Activated CD4-positive, alpha-beta memory T cell treated with anti-CD3 and anti-CD28 coated beads, Interleukin-2, amount 10 ng/mL, durations not matched to agents 7 days and 5 days (primary cell): ENCODE results near the gene SPOCK1. TPM values are rescaled to one million over a fixed set of nuclear protein-coding genes. Genes with fewer than 3 reads are reported as not detected.

Source experiments
- CTCF ChIA-PET: fragments of 350-600 bp; sonication (Branson Sonifier 250); formaldehyde crosslinking; loops from one replicate; lab custom pipeline; 2021; ENCODE audit warnings: antibody characterized with exemption, inconsistent platforms; lab: Charles Lee
- POLR2A ChIA-PET: fragments of 350-600 bp; sonication (Branson Sonifier 250); formaldehyde crosslinking; loops from one replicate; lab custom pipeline; 2021; ENCODE audit warnings: antibody characterized with exemption; lab: Charles Lee
- DNase-seq: peaks from one replicate; pipeline ENCODE4 v3.0.0-alpha.2; 2020
- H3K27ac Mint-ChIP-seq: one replicate; pipeline ENCODE4 v1.8.0; 2021; ENCODE audit warnings: mild to moderate bottlenecking, mixed read lengths
- H3K27me3 Mint-ChIP-seq: one replicate; pipeline ENCODE4 v1.8.0; 2021; ENCODE audit warnings: mixed read lengths
- H3K36me3 Mint-ChIP-seq: one replicate; pipeline ENCODE4 v1.8.0; 2021; ENCODE audit warnings: low read depth, mixed read lengths
- H3K4me1 Mint-ChIP-seq: one replicate; pipeline ENCODE4 v1.8.0; 2021; ENCODE audit warnings: mixed read lengths
- H3K4me3 Mint-ChIP-seq: one replicate; pipeline ENCODE4 v1.8.0; 2021; ENCODE audit warnings: mild to moderate bottlenecking, mixed read lengths
- H3K9me3 Mint-ChIP-seq: one replicate; pipeline ENCODE4 v1.8.0; 2021; ENCODE audit warnings: mixed read lengths
- total RNA-seq, 2 experiments: library from RNA; stranded (reverse); gene quantifications; one replicate each; pipeline ENCODE4 v1.2.3, GENCODE V29; 2021

SPOCK1 gene
- total RNA-seq, 2 experiments from 2014 or later, result 0.73 to 0.86 TPM

- no peaks in the 10 kb centered on the region for H3K4me1 Mint-ChIP-seq
- no peak overlapping the region for H3K4me3 Mint-ChIP-seq
- H3K36me3 Mint-ChIP-seq, result no peaks in the 10 kb centered on the region
- H3K27me3 Mint-ChIP-seq, result peaks cover 2% of the 10 kb centered on the region
- POLR2A ChIA-PET, result no interaction called here
- no peak overlapping the region for H3K27ac Mint-ChIP-seq
- H3K9me3 Mint-ChIP-seq, result no peaks in the 10 kb centered on the region
- CTCF ChIA-PET, result no interaction called here
- DNase-seq, result no peak
These were observed 204.5 kb downstream of the SPOCK1 start for GRCh38 chr5:137294604-137295003.

GRCh38 chr5:137292461-137293027 lies 206.6 kb downstream of the SPOCK1 start:
- Mint-ChIP-seq H3K27me3 (peaks cover 2% of the 10 kb centered on the region), H3K4me3 (no peak overlapping the region), H3K36me3 (no peaks in the 10 kb centered on the region), H3K9me3 (no peaks in the 10 kb centered on the region), H3K27ac (no peak overlapping the region), H3K4me1 (no peaks in the 10 kb centered on the region)
- POLR2A ChIA-PET, result no interaction called here
- no peak for DNase-seq
- CTCF ChIA-PET, result no interaction called here

DNA sequence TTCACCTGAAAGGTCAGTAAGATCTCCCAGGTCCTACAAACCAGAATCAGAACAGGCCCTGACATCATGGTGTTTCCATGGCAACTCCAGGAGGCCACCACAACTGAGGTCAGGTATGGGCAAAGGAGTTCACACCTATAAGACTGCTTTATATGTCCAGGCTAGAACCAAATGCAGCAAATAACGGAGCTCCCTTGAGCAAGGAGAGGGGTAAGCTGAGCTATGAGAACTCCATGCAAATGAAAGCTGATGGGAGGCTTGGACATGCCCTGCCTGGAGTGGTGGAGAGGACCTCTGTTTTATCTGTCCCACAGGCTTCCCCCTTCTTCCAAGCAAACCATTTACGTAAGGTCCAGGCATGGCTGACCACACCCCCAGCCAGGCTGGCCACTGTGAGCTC lies 207.7 kb downstream of the SPOCK1 start:
- DNase-seq, result no peak
- no peaks in the 10 kb centered on the region for H3K36me3 Mint-ChIP-seq
- peaks cover 2% of the 10 kb centered on the region for H3K27me3 Mint-ChIP-seq
- CTCF ChIA-PET, result no interaction called here
- no peaks in the 10 kb centered on the region for H3K9me3 Mint-ChIP-seq
- POLR2A ChIA-PET, result no interaction called here
- H3K4me1 Mint-ChIP-seq, result no peaks in the 10 kb centered on the region
- no peak overlapping the region for H3K4me3 Mint-ChIP-seq
- no peak overlapping the region for H3K27ac Mint-ChIP-seq

GRCh38 chr5:137291031-137291430 lies 208.1 kb downstream of the SPOCK1 start:
- H3K9me3 Mint-ChIP-seq, result no peaks in the 10 kb centered on the region
- no peaks in the 10 kb centered on the region for H3K4me1 Mint-ChIP-seq
- H3K36me3 Mint-ChIP-seq, result no peaks in the 10 kb centered on the region
- no peak overlapping the region for H3K4me3 Mint-ChIP-seq
- no peak for DNase-seq
- H3K27ac Mint-ChIP-seq, result no peak overlapping the region
- peaks cover 2% of the 10 kb centered on the region for H3K27me3 Mint-ChIP-seq
- ChIA-PET POLR2A (no interaction called here), CTCF (no interaction called here)

DNA sequence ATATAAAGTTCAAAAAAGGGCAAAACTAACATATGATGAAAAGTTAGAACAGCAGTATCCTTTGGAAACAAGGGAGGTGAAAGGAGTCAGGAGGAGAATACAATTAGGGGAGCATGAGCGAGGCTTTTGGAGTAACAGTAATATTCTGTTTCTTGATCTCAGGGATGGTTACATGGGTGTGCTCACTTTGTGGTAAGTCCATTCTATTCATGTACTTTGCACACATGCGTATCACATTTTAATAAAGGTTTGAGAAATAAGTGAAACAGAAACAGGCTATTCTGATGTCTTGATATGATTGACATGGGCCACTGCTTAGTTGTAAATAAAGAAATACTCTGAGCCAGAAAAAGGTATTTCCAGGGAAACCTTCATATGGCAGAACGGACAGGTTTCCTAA lies 208.8 kb downstream of the SPOCK1 start:
- Mint-ChIP-seq H3K4me1 (no peaks in the 10 kb centered on the region), H3K36me3 (no peaks in the 10 kb centered on the region), H3K4me3 (no peak overlapping the region), H3K27me3 (peaks cover 2% of the 10 kb centered on the region), H3K27ac (no peak overlapping the region), H3K9me3 (no peaks in the 10 kb centered on the region)
- POLR2A ChIA-PET, result no interaction called here
- CTCF ChIA-PET, result no interaction called here
- no peak for DNase-seq

GRCh38 chr5:137289856-137290255 lies 209.3 kb downstream of the SPOCK1 start:
- Mint-ChIP-seq H3K4me3 (no peak overlapping the region), H3K9me3 (no peaks in the 10 kb centered on the region), H3K27me3 (peaks cover 2% of the 10 kb centered on the region), H3K36me3 (no peaks in the 10 kb centered on the region), H3K4me1 (no peaks in the 10 kb centered on the region), H3K27ac (no peak overlapping the region)
- CTCF ChIA-PET, result no interaction called here
- no peak for DNase-seq
- POLR2A ChIA-PET, result no interaction called here

- H3K4me1 Mint-ChIP-seq, result no peaks in the 10 kb centered on the region
- no peak overlapping the region for H3K4me3 Mint-ChIP-seq
- H3K9me3 Mint-ChIP-seq, result no peaks in the 10 kb centered on the region
- H3K27ac Mint-ChIP-seq, result no peak overlapping the region
- H3K36me3 Mint-ChIP-seq, result no peaks in the 10 kb centered on the region
- ChIA-PET CTCF (no interaction called here), POLR2A (no interaction called here)
- peaks cover 2% of the 10 kb centered on the region for H3K27me3 Mint-ChIP-seq
- no peak for DNase-seq
These were observed 211.6 kb downstream of the SPOCK1 start for GRCh38 chr5:137287569-137287968.

DNA sequence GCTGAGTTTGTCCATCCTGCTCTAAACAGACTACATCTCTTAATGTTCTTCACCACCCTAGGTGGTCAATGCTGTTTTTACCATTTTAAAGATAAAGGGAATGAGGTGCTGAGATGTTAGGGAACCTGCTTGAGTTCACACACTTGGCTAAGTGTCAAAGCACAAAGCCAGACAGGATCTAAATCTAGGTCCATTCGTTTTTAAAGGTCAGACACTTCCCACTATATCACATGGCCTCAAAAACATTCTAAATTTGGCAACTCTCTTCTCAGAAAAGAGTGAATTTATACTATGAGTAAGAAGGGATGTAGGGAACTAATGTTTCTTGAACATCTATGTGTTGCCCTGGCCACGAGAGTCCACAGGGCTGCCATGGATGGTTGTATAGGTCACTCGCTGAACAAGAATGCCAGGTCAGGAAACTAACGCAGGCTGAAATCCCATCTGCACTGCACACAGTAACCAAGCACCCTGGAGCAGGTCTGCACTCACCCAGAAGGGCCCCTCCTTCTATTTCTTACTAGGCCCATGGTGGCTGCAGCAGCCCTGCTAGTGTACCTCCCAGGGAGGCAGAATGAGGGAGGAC lies 213.0 kb downstream of the SPOCK1 start:
- H3K4me3 Mint-ChIP-seq, result no peak overlapping the region

DNA sequence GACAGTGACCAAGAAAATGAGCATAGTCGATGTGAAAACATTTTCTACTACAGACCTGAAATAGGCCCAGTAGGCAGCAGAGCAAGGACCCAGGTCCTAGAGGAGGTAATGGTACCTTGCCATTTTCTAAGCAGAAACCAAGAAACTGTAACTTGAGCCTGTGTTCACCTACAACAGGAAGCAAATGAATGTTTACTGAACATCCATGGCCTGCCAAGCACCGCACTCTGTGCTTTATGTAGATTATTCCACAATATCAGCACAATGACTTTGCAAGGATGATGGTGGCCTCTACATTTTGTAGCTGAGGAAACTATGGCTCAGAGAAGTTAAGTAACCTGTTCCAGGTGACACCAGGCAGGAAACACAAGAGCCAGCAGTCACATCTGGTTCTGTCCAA lies 215.3 kb downstream of the SPOCK1 start:
- no peak overlapping the region for H3K4me3 Mint-ChIP-seq
- no peak overlapping the region for H3K27ac Mint-ChIP-seq

More for the DNA sequence above, 213.0 kb downstream of the SPOCK1 start:
- CTCF ChIA-PET, result no interaction called here
- H3K4me1 Mint-ChIP-seq, result no peaks in the 10 kb centered on the region
- no peaks in the 10 kb centered on the region for H3K36me3 Mint-ChIP-seq
- peaks cover 2% of the 10 kb centered on the region for H3K27me3 Mint-ChIP-seq
- no peaks in the 10 kb centered on the region for H3K9me3 Mint-ChIP-seq
- POLR2A ChIA-PET, result no interaction called here
- no peak overlapping the region for H3K27ac Mint-ChIP-seq
- no peak for DNase-seq

DNA sequence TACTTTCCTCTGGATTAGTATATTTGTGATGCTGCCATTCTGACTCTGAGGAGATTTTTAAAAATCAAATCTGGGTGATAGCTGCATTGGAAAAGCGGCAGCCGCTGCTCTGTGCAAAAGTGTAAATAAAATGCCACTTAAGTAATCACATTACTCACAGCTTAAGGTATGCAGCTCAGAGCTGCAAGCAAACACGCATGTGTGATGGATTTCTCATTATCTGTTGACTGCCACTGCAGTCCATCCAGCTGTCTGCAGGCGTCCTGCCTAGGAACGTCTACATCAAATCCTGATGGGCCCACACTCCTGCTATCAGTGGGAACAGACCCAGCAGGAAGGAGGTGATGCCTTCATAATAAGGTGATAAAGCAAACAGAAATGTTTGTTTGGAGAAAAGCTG lies 216.9 kb downstream of the SPOCK1 start:
- Mint-ChIP-seq H3K9me3 (no peaks in the 10 kb centered on the region), H3K27me3 (no peaks in the 10 kb centered on the region), H3K36me3 (no peaks in the 10 kb centered on the region), H3K4me3 (no peak overlapping the region), H3K27ac (no peak overlapping the region), H3K4me1 (no peaks in the 10 kb centered on the region)
- ChIA-PET CTCF (no interaction called here), POLR2A (no interaction called here)
- DNase-seq, result no peak

More for the DNA sequence above, 215.3 kb downstream of the SPOCK1 start:
- H3K4me1 Mint-ChIP-seq, result no peaks in the 10 kb centered on the region
- CTCF ChIA-PET, result no interaction called here
- POLR2A ChIA-PET, result no interaction called here
- H3K27me3 Mint-ChIP-seq, result no peaks in the 10 kb centered on the region
- H3K36me3 Mint-ChIP-seq, result no peaks in the 10 kb centered on the region
- no peaks in the 10 kb centered on the region for H3K9me3 Mint-ChIP-seq
- DNase-seq, result no peak

DNA sequence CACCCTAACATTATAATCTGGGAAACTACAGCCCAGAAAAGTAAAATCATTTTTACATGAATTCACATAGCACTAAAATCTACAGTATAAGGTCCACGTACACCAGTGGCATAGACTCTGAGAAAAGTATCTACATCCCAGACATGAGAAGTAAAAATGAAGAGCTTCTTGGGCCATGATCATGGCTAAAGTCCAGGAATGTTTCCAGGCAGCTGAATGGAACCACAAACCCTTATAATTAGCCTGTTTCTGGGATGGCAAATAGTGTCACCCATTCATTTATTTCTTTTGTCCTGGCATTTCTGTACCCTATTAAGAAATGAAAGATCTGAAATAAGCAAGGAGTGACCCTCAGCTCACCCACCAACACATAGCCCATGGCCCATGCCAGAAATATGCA lies 217.9 kb downstream of the SPOCK1 start:
- no peaks in the 10 kb centered on the region for H3K36me3 Mint-ChIP-seq
- no peaks in the 10 kb centered on the region for H3K27me3 Mint-ChIP-seq
- DNase-seq, result no peak
- H3K4me3 Mint-ChIP-seq, result no peak overlapping the region
- H3K4me1 Mint-ChIP-seq, result no peaks in the 10 kb centered on the region
- no peaks in the 10 kb centered on the region for H3K9me3 Mint-ChIP-seq
- CTCF ChIA-PET, result interaction anchor here (0.8 kb wide), 1 partner anchor 27 kb away, joined by 3 read pairs; no protein-coding TSS in a partner anchor
- POLR2A ChIA-PET, result no interaction called here
- no peak overlapping the region for H3K27ac Mint-ChIP-seq

DNA sequence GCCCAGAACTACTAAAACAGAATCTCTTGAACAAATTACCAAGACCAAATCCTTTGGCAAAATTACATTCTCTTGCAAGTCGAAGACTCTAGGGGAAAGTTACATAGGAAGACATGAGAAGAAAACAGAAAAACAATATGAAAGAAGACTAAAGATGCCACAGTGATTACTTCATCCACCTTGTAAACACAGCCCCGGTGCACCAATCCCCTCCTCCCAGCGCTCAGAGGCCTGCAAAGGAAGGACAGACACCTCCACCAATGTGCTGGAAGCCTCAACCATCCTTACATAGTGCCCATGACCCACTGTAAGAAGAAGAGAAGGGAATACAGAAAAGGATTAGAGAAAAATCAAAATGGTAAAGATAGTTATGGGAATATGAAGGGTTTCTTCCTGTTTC lies 218.5 kb downstream of the SPOCK1 start:
- CTCF ChIA-PET, result no interaction called here
- Mint-ChIP-seq H3K4me3 (no peak overlapping the region), H3K4me1 (no peaks in the 10 kb centered on the region), H3K27me3 (no peaks in the 10 kb centered on the region), H3K9me3 (no peaks in the 10 kb centered on the region), H3K27ac (no peak overlapping the region), H3K36me3 (no peaks in the 10 kb centered on the region)
- POLR2A ChIA-PET, result no interaction called here
- DNase-seq, result no peak

DNA sequence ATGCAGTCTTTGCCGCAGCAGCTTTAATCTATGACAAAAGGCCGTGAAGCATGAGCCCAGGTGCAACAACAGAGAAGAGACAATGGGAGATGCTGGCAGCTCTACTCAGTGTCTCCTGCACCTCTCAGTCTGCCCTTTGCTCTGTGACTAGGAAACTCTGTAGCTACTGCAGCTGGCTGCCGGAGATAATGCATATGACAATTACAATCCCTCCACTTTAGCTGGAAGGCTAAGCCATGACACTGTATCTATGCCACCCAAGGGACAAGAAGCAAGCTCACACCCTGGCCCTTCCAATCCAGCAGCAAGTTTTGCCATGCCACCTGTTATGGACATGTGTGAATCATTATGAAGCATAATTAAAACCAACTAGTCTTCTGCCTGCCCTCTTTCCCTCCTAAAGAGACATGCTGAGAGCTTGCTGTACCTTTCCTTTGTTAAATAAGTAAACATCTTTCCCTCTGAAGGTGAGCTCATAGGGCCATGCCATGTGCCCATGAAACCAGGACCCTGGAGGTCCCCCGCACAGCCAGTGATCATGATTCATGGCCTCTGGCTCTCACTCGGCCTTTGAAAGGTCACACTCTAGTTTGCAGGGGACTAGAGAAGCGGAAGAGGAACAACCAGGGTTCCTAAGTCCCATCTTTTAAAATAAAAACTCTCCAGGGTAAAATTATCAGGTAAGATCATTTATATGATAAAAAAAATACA lies 219.4 kb downstream of the SPOCK1 start:
- Mint-ChIP-seq H3K4me1 (no peaks in the 10 kb centered on the region), H3K27ac (no peak overlapping the region), H3K27me3 (no peaks in the 10 kb centered on the region), H3K4me3 (no peak overlapping the region), H3K9me3 (no peaks in the 10 kb centered on the region), H3K36me3 (no peaks in the 10 kb centered on the region)
- ChIA-PET POLR2A (no interaction called here), CTCF (no interaction called here)
- DNase-seq, result no peak

GRCh38 chr5:137278476-137278875 lies 220.7 kb downstream of the SPOCK1 start:
- no peaks in the 10 kb centered on the region for H3K36me3 Mint-ChIP-seq
- DNase-seq, result no peak
- H3K4me3 Mint-ChIP-seq, result no peak overlapping the region
- no peaks in the 10 kb centered on the region for H3K9me3 Mint-ChIP-seq
- POLR2A ChIA-PET, result no interaction called here
- no peaks in the 10 kb centered on the region for H3K4me1 Mint-ChIP-seq
- H3K27ac Mint-ChIP-seq, result no peak overlapping the region
- H3K27me3 Mint-ChIP-seq, result no peaks in the 10 kb centered on the region
- CTCF ChIA-PET, result no interaction called here
